ENCODE results near the gene RAB15. TPM values are rescaled to one million over a fixed set of nuclear protein-coding genes. Genes with fewer than 3 reads are reported as not detected.

Gene RAB15
- total RNA-seq, 3 donors from 2014 or later = 2.7 to 3.7 (median 3.5) TPM

GRCh38 chr14:64906022-64906421 lies 66.1 kb downstream of the RAB15 start:
- Mint-ChIP-seq H3K9me3 (no peaks in the 10 kb centered on the region), H3K4me1 (ENCODE audit: low read depth) (no peaks in the 10 kb centered on the region), H3K27me3 (ENCODE audit: low read depth) (peaks cover 15% of the 10 kb centered on the region), H3K4me3 (no peak overlapping the region), H3K36me3 (ENCODE audit: insufficient read depth) (no peaks in the 10 kb centered on the region)
- DNase-seq = no peak
- no peak for ATAC-seq

GRCh38 chr14:64899958-64900357 lies 72.2 kb downstream of the RAB15 start:
- DNase-seq (no peak), ATAC-seq (no peak)
- Mint-ChIP-seq H3K4me1 (ENCODE audit: low read depth) (no peaks in the 10 kb centered on the region), H3K27me3 (ENCODE audit: low read depth) (peaks cover 11% of the 10 kb centered on the region), H3K4me3 (no peak overlapping the region), H3K36me3 (ENCODE audit: insufficient read depth) (no peaks in the 10 kb centered on the region), H3K9me3 (no peaks in the 10 kb centered on the region)

Other genes with a start within 250 kb of the RAB15 start
- under 1 TPM; 0.08 to 0.20 (median 0.08) TPM for gene SPTB, start 92.4 kb downstream of the RAB15 start, total RNA-seq
- gene CHURC1, start 57.9 kb downstream of the RAB15 start, total RNA-seq = 10 to 100 TPM; 48.3 to 55.8 (median 49.3) TPM
- under 1 TPM in 1 of 3 donors, not detected in 2; 0.22 TPM for gene GPX2, start 29.6 kb downstream of the RAB15 start, total RNA-seq
- 10 to 100 TPM in 2 of 3 donors, 1 to 10 TPM in 1; 9.4 to 11.7 (median 10.9) TPM for gene FNTB, start 14.6 kb upstream of the RAB15 start, total RNA-seq
- gene MAX, start 130.2 kb upstream of the RAB15 start, total RNA-seq = 100 to 1,000 TPM; 134 to 151 (median 143) TPM

Measured in activated T-cell treated with anti-CD3 and anti-CD28 coated beads, Interleukin-2, amount 50 U/mL, for 4 hours (primary cell).